Trophoblast cell (in vitro differentiated cells and primary cell): ENCODE data around the gene FRAS1.
A peak's percentile ranks its signal among the peaks of the same experiment; 100 is the strongest.

Experiments
- DNase-seq, 2 donors: peaks; one replicate each; pipeline ENCODE4 v3.0.0-alpha.2; 2016
- H2AFZ ChIP-seq: 2 replicates; pipeline ENCODE4 v1.6.1; 2013; ENCODE audit warnings: low read length, moderate library complexity, mild to moderate bottlenecking; ENCODE audit not compliant: insufficient read depth, poor library complexity
- H2AK5ac ChIP-seq: 2 replicates; pipeline ENCODE4 v1.6.1; 2013; ENCODE audit warnings: mild to moderate bottlenecking, low read length
- H2BK120ac ChIP-seq: 2 replicates; pipeline ENCODE4 v1.6.1; 2013; ENCODE audit warnings: low read length, mild to moderate bottlenecking, moderate library complexity; ENCODE audit not compliant: insufficient read depth, poor library complexity
- H2BK12ac ChIP-seq: 2 replicates; pipeline ENCODE4 v1.6.1; 2013; ENCODE audit warnings: mild to moderate bottlenecking, low read length, moderate library complexity
- H2BK5ac ChIP-seq: 2 replicates; pipeline ENCODE4 v1.6.1; 2013; ENCODE audit warnings: low read length, low read depth, moderate library complexity, mild to moderate bottlenecking; ENCODE audit not compliant: poor library complexity
- H3K14ac ChIP-seq: 2 replicates; pipeline ENCODE4 v1.6.1; 2013; ENCODE audit warnings: mild to moderate bottlenecking, low read length
- H3K18ac ChIP-seq: 2 replicates; pipeline ENCODE4 v1.6.1; 2013; ENCODE audit warnings: mild to moderate bottlenecking, low read length
- H3K23ac ChIP-seq: 2 replicates; pipeline ENCODE4 v1.6.1; 2013; ENCODE audit warnings: low read length
- H3K27ac ChIP-seq: 2 replicates; pipeline ENCODE4 v1.5.1; 2013; ENCODE audit warnings: low read depth, mild to moderate bottlenecking, inconsistent platforms, low read length, moderate library complexity
- H3K27me3 ChIP-seq: 2 replicates; pipeline ENCODE4 v1.6.1; 2013; ENCODE audit warnings: inconsistent platforms, mild to moderate bottlenecking, low read length, moderate library complexity; ENCODE audit not compliant: insufficient read depth
- H3K36me3 ChIP-seq, 2 experiments: 1 replicate in 1 of 2; 2 replicates in 1 of 2; pipeline ENCODE4 v1.6.1; 2013; ENCODE audit warnings: low read length in 2 of 2, mild to moderate bottlenecking in 2 of 2, moderate library complexity in 1 of 2; ENCODE audit not compliant: insufficient read depth in 2 of 2, control insufficient read depth in 1 of 2
- H3K4ac ChIP-seq: 2 replicates; pipeline ENCODE4 v1.6.1; 2013; ENCODE audit warnings: low read depth, mild to moderate bottlenecking, low read length, moderate library complexity
- H3K4me1 ChIP-seq, 2 experiments: 1 replicate in 1 of 2; 2 replicates in 1 of 2; pipeline ENCODE4 v1.6.1; 2013; ENCODE audit warnings: low read length in 2 of 2, mild to moderate bottlenecking in 2 of 2, moderate library complexity in 1 of 2; ENCODE audit not compliant: insufficient read depth in 2 of 2, control insufficient read depth in 1 of 2
- H3K4me2 ChIP-seq: 2 replicates; pipeline ENCODE4 v1.6.1; 2013; ENCODE audit warnings: inconsistent platforms, mild to moderate bottlenecking, low read length, moderate library complexity
- H3K4me3 ChIP-seq: 2 replicates; pipeline ENCODE4 v1.5.1; 2013; ENCODE audit warnings: mild to moderate bottlenecking, low read depth, low read length, inconsistent platforms
- H3K79me1 ChIP-seq: one replicate; pipeline ENCODE4 v1.6.1; 2013; ENCODE audit warnings: low read length
- H3K79me2 ChIP-seq: 2 replicates; pipeline ENCODE4 v1.6.1; 2013; ENCODE audit warnings: low read length, mild to moderate bottlenecking; ENCODE audit not compliant: control insufficient read depth, insufficient read depth, poor library complexity
- H3K9ac ChIP-seq: 2 replicates; pipeline ENCODE4 v1.6.1; 2013; ENCODE audit warnings: mild to moderate bottlenecking, low read length
- H3K9me3 ChIP-seq: 2 replicates; pipeline ENCODE4 v1.6.1; 2013; ENCODE audit warnings: low read depth, mild to moderate bottlenecking, control low read depth, inconsistent platforms, low read length; ENCODE audit not compliant: insufficient read depth
- H4K12ac ChIP-seq: 2 replicates; pipeline ENCODE4 v1.6.1; 2013; ENCODE audit warnings: low read depth, mild to moderate bottlenecking, low read length, moderate library complexity
- H4K8ac ChIP-seq: 2 replicates; pipeline ENCODE4 v1.6.1; 2013; ENCODE audit warnings: low read depth, mild to moderate bottlenecking, low read length, moderate library complexity
- H4K91ac ChIP-seq: one replicate; pipeline ENCODE4 v1.6.1; 2013; ENCODE audit warnings: low read depth, mild to moderate bottlenecking, low read length, moderate library complexity
- WGBS: extraction: QIAGEN DNeasy Blood & Tissue Kit; methylation state at CpG from one replicate; pipeline ENCODE4 v1.1.7; 2013; ENCODE audit warnings: missing lambda C conversion rate; ENCODE audit not compliant: insufficient read length, insufficient coverage; ENCODE audit errors: extremely low coverage; 5-methylcytosine and 5-hydroxymethylcytosine counted together

Gene FRAS1

GRCh38 chr4:78100060-78100459 is 42.9 kb downstream of the FRAS1 start:
- no peak overlapping the region for H2BK120ac ChIP-seq

GRCh38 chr4:78119698-78120097 is 62.6 kb downstream of the FRAS1 start:
- Histone ChIP-seq H3K4me2 (no peak overlapping the region), H2AK5ac (no peak overlapping the region)
- WGBS = no CpG with 5 or more reads among the region's 2 CpGs

More at GRCh38 chr4:78100060-78100459, 42.9 kb downstream of the FRAS1 start:
- no peak overlapping the region for H4K91ac ChIP-seq
- H2BK12ac ChIP-seq = no peak overlapping the region
- peaks cover 6 to 14% of the 10 kb centered on the region in 2 experiments for H3K36me3 ChIP-seq
- no peaks in the 10 kb centered on the region for H3K79me2 ChIP-seq
- no peak overlapping the region for H2BK5ac ChIP-seq
- no peak overlapping the region for H3K18ac ChIP-seq
- no peak overlapping the region for H3K9ac ChIP-seq
- DNase-seq = no peak
- no peak overlapping the region for H2AFZ ChIP-seq
- peaks cover 4% of the 10 kb centered on the region for H3K9me3 ChIP-seq
- H3K27me3 ChIP-seq = no peaks in the 10 kb centered on the region
- H4K8ac ChIP-seq = no peak overlapping the region
- peaks cover 6 to 10% of the 10 kb centered on the region in 2 experiments for H3K4me1 ChIP-seq
- H3K4ac ChIP-seq = no peak overlapping the region
- H3K79me1 ChIP-seq = peaks cover 2% of the 10 kb centered on the region
- no peak overlapping the region for H4K12ac ChIP-seq
- H3K27ac ChIP-seq = peak overlapping the region; percentile 64
- H2AK5ac ChIP-seq = no peak overlapping the region
- no peak overlapping the region for H3K23ac ChIP-seq
- H3K4me3 ChIP-seq = no peak overlapping the region
- H3K4me2 ChIP-seq = no peak overlapping the region
- no peak overlapping the region for H3K14ac ChIP-seq

GRCh38 chr4:78120144-78120880 is 63.2 kb downstream of the FRAS1 start:
- Histone ChIP-seq H2BK12ac (no peak overlapping the region), H4K12ac (no peak overlapping the region), H3K36me3 (peaks cover 0 to 4% of the 10 kb centered on the region in 2 experiments), H2BK120ac (no peak overlapping the region), H3K9me3 (no peaks in the 10 kb centered on the region), H3K14ac (no peak overlapping the region), H3K23ac (no peak overlapping the region), H2AK5ac (no peak overlapping the region), H3K79me1 (no peaks in the 10 kb centered on the region), H2AFZ (no peak overlapping the region), H3K9ac (no peak overlapping the region), H3K18ac (no peak overlapping the region), H3K4ac (no peak overlapping the region), H3K4me1 (no peaks in the 10 kb centered on the region), H3K79me2 (no peaks in the 10 kb centered on the region), H4K8ac (no peak overlapping the region), H3K4me3 (no peak overlapping the region), H2BK5ac (no peak overlapping the region), H3K27me3 (no peaks in the 10 kb centered on the region), H4K91ac (no peak overlapping the region), H3K27ac (no peak overlapping the region), H3K4me2 (no peak overlapping the region)
- peak in 1 of 2 donors; percentile 3 for DNase-seq
- no CpG with 5 or more reads among the region's 4 CpGs for WGBS

More at GRCh38 chr4:78119698-78120097, 62.6 kb downstream of the FRAS1 start:
- peaks cover 0 to 4% of the 10 kb centered on the region in 2 experiments for H3K36me3 ChIP-seq
- no peak overlapping the region for H4K91ac ChIP-seq
- no peak overlapping the region for H4K12ac ChIP-seq
- H3K27me3 ChIP-seq = no peaks in the 10 kb centered on the region
- H2BK5ac ChIP-seq = no peak overlapping the region
- H3K4ac ChIP-seq = no peak overlapping the region
- H4K8ac ChIP-seq = no peak overlapping the region
- no peaks in the 10 kb centered on the region for H3K9me3 ChIP-seq
- H3K23ac ChIP-seq = no peak overlapping the region
- H3K79me1 ChIP-seq = no peaks in the 10 kb centered on the region
- H3K18ac ChIP-seq = no peak overlapping the region
- no peak overlapping the region for H2BK120ac ChIP-seq
- peak in 1 of 2 donors; percentile 1 for DNase-seq
- H3K27ac ChIP-seq = no peak overlapping the region
- no peak overlapping the region for H2AFZ ChIP-seq
- H3K14ac ChIP-seq = no peak overlapping the region
- H3K4me3 ChIP-seq = no peak overlapping the region
- no peaks in the 10 kb centered on the region for H3K4me1 ChIP-seq
- H2BK12ac ChIP-seq = no peak overlapping the region
- no peaks in the 10 kb centered on the region for H3K79me2 ChIP-seq
- H3K9ac ChIP-seq = no peak overlapping the region

GRCh38 chr4:78121338-78121904 is 64.3 kb downstream of the FRAS1 start:
- H4K8ac ChIP-seq = no peak overlapping the region
- H3K4me3 ChIP-seq = no peak overlapping the region
- H4K91ac ChIP-seq = no peak overlapping the region
- no peak overlapping the region for H3K14ac ChIP-seq
- H3K4me2 ChIP-seq = no peak overlapping the region
- peaks cover 3% of the 10 kb centered on the region for H3K79me2 ChIP-seq
- H2AK5ac ChIP-seq = no peak overlapping the region
- H3K4ac ChIP-seq = peak overlapping the region; percentile 33
- H3K4me1 ChIP-seq = peaks cover 0 to 4% of the 10 kb centered on the region in 2 experiments
- no peak overlapping the region for H3K23ac ChIP-seq
- no peak overlapping the region for H2BK5ac ChIP-seq
- H2BK12ac ChIP-seq = no peak overlapping the region
- no CpG with 5 or more reads among the region's 4 CpGs for WGBS
- H2AFZ ChIP-seq = no peak overlapping the region
- no peak overlapping the region for H4K12ac ChIP-seq
- no peak overlapping the region for H3K9ac ChIP-seq
- no peaks in the 10 kb centered on the region for H3K27me3 ChIP-seq
- H3K27ac ChIP-seq = no peak overlapping the region
- DNase-seq = no peak
- H2BK120ac ChIP-seq = no peak overlapping the region
- peaks cover 3 to 8% of the 10 kb centered on the region in 2 experiments for H3K36me3 ChIP-seq
- no peaks in the 10 kb centered on the region for H3K79me1 ChIP-seq
- no peak overlapping the region for H3K18ac ChIP-seq
- peaks cover 3% of the 10 kb centered on the region for H3K9me3 ChIP-seq
